Measurements from ENCODE around the gene TTC34.
"Not testable (repeated sequence)": the region's sequence is repeated elsewhere in the genome, so short reads cannot be mapped to it uniquely, and the experiment has no call there.

Gene TTC34

DNA sequence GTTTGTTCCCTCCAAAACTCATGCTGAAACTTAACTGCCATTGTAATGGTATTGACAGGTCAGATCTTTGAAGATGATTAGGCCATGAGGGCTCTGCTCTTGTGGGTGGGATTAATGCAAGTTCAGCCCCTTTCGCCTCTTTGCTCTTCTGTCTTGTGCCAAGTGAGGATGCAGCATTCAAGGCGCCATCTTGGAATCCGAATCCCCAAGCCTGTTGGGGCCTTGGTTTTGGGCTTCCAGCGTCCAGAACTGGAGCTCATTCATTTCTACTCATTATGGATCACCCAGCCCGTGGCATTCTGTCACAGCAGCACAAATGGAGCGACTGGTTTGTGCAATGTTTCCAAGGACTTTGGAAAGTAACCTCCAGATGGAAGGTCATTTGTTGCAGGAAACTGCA, 5.6 kb downstream of the TTC34 start:
- DNase-seq, result no peak

DNA sequence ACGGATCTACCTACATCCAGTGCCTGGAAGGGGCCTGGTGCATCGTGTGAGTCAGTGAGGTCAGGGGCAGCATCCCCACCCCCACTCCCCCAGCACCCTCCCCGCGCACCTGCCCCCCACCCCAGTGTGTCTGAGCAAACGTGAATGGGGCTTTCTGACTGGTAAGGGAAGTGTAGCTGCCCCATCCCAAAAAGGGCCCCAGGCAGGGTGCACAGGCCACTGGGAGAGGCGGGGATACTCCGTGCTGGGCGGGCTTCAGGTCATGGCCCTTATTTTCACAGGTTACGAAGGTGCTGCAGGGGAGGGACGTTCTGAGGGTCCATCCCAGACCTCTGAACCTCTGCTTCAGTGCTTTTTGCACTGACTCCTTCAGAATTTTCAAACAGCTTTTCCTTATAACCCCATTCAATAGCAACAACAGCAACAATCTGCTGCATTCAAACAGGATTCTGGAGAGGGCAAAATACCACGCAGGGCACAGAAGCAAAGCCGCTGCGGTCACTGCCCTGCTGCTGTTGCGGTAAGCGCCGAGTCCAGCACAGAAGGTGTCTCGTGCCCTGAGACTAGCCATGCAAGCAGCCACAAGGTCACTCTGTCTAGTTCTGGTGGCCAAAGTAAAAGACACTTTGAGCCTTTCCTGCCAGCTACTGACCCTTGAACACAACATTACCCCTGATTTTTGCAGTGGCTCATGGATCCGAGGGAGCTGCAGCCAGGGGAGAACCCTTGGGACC, 10.3 kb downstream of the TTC34 start:
- no peak for DNase-seq

DNA sequence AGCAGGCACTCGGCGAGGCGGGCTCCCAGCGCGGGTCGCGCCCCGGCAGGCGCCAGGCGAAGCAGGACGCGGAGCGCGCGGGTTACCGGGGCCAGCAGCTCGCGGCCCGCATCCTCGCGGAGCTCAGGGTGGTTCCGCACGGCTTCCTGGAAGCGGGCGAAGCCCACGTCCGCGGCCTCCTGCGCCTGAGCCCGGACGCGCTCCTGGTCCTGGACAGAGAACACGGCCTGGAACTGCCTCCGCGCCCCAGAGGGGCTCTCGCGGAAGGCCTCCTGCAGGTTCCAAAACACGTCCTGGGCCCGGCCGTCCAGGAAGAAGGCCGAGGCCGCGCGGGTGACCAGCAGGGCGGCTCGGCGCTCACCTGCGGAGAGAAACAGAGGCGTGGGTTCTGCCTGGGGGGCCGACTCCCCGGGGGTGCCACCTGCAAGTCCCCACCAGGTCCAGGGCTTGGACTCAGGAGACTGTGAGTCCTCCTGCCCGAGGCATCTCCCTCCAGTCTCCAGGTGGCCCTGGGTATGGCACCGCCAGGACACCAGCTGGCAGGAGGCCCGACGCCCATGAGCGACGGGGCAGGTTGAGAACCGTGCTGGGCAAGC, 11.4 kb downstream of the TTC34 start:
- DNase-seq, result no peak

DNA sequence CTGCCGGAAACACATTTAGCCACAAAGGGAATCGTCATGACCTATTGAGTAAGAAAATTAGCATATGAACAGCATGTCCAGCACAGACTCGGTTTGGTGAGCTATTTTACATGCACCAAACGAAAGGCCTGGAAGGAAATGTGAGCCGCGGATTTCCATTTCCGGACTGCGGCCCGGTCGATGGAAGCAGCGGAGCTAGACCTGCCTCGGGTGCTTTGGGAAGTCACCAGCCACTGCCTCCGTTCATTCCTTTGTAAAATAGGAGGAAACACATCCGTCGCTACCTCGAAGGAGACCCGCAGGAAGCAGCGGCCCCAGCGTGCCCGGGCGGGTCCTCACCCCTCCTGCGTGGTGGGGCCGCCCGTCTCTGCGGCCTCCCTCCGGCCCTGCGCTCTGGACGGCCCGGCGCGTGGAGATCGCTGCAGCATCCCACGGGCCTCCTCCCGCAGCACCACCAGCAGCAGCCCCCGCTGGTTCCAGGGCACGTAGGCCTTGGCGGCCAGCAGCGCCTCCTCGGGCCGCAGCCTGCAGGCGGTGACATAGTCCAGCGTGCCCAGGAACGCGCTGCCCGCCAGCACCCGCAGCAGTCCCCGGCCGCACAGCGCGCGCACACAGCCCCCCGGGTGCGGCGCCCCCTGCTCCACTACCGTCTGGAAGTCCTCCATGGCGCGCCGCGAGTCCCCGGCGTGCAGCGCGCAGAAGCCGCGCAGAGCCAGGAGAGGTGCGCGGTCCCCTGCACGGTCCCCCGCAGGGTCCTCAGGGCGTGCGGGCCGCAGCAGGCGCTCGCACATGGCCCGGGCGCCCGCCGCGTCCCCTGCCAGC, 12.1 kb downstream of the TTC34 start:
- DNase-seq, result no peak

DNA sequence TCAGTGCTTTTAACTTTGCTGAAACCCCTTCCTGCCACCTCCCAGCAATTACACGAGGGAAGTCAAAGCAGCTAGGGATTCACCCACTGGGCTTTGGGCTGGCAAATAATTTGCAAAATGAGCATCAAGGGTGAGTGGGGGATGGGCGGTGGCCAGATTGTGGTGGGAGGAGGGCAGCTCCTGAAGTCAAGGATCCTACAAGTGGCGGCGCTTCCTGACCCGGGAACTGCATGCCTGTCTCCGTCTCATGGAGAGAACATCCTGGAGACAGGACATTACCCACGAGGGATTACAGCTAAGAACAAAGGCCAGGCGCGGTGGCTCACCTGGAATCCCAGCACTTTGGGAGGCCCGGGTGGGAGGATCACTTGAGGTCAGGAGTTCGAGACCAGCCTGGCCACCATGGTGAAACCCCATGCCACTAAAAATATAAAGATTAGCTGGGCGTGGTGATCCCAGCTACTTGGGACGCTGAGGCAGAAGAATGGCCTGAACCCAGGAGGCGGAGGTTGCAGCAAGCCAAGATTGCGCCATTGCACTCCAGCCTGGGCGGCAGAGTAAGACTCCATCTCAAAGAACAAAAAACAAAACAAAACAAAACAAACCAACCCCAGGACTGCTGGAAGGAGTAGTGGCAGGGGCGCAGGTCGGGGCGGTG, 12.9 kb downstream of the TTC34 start:
- DNase-seq, result no peak

DNA sequence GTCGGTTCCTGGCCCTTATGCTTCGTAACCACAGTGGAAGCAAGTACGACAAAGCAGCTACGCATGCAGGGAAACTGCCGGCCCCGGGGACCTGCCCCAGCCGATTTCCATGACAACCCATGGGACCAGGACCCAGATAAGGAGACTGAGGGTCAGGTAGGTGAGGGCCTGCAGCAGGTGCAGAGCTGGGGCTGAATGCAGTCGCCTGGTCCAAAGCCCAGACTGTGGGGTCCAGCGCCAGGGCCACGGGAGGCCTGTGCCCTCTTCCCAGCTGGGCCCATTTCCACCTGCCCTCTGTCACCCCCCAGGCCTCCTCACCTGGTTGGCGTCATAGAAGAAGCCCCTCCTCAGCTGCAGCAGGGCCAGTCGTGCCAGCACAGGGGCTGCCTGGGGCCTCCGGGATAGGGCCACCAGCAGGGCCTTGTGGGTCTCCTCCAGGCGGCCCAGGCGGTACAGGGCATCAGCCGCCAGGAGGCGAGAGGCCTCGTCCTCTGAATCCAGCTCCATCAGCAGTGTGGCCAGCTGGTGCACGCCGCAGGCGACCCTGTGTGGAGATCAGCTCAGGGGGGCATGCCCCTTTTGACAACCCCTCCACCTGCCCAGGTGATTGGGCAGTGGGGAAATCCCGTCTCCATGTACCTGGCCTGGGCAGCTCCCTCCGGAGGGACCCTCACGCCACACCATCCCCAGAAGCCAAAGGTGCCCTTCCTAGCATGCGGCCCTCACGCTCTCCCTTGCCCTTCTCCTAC, 14.2 kb downstream of the TTC34 start:
- DNase-seq, result no peak

DNA sequence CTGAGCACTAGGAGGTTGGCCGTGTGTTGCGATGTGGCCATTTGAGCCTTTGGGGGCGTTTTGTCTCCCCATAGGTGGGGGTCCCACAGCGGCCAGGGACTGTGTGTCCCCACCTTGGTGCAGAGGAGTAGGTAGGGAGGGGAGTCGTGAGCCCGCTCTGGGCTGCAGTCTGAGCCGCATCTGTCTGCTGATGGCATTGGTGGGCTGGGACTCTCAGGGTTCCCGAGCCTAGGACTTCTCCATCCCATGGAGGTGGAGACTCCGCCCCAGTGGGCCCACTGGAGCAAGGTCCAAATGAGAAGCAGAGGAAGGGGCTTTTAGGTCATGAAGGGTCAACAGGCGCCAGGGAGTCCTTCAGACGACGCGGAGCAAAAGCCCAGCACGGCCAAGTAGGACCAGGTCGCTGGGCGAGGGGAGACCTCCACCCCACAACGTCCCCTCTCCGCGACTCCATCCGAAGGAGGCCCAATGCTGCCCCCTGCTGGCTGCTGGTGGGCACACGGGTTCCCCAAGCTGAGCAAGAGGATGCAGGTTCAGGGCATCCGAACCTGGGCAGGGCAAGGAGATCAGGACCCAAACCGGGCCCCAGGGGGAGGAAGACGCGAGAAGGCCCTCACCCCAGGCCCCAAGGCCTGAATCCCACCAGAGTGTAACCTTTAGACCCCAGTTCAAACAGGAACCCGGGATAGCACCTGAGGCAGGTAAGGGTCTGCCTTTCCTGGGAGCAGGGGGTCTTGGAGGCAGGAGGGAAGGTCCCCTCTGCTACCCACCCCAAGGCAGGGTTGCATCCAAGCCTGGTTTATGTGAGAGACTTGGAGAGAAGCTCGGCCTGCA, 14.9 kb downstream of the TTC34 start:
- DNase-seq, result peak; percentile 56

DNA sequence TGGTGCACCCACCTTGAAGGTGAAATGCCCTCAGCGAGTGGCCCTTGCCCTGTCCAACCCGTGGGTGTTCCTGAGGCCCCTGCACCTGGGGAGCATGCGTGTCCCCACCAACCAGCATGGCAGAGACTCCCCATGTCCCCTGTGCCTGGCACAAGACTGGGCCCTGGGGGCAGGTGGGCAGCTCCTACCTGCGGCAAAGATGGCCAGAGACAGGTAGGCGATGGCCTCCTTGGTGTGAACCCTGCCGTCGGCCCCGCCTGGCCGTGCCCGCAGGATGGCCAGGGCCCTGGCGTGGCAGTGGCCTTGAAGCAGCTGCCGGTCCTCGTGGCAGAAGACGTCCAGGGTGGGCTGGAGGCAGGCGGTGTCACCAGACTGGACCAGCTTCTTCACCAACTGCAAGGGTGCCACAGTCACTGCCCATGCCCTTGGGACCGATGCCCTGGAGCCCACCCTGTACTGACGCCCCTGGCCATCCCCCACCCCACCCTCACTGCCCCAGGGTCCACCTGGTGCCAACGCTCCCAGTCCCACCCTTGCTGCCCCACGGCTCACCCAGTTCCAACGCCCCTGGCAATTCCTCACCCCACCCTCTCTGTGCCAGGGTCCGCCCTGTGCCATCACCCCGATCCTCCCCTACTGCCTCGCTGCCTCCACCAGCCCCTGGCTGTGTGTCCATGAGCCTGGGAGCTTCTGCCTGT, 15.7 kb downstream of the TTC34 start:
- no peak for DNase-seq

DNA sequence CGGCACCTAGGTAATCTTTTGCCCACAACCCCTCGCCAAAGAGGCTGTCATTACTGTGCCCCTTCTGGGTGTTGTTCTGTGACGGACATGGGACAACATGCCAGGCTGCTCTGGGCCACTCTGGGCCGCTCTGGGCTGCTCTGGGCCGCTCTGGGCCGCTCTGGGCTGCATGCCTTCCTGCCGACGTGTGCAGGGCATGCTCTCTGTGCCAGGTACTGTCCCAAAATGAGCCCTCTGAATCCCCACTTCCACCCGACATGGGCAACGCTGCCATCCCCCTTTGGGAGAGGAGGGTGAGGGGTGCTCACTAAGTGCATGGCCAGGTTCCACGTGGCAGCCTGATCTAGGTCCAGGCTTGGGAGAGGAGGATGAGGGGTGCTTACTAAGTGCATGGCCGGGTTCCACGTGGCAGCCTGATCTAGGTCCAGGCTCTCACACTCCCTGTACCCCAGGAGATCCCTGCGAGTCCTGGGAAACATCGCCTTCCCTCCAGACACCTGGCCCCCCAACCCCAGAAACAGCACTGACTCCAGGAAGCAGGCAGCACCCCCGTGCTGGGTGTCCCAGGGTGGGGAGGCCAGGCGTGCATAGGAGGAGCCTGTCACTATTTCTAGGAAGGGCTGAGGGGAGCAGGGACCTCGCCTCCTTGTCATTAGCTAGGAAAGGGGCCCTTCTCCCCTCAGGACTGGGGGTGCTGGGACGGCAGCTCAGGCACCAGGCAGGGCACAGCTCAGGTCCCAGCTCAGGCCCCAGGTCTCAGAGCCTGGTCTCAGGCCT, 16.5 kb downstream of the TTC34 start:
- no peak for DNase-seq

DNA sequence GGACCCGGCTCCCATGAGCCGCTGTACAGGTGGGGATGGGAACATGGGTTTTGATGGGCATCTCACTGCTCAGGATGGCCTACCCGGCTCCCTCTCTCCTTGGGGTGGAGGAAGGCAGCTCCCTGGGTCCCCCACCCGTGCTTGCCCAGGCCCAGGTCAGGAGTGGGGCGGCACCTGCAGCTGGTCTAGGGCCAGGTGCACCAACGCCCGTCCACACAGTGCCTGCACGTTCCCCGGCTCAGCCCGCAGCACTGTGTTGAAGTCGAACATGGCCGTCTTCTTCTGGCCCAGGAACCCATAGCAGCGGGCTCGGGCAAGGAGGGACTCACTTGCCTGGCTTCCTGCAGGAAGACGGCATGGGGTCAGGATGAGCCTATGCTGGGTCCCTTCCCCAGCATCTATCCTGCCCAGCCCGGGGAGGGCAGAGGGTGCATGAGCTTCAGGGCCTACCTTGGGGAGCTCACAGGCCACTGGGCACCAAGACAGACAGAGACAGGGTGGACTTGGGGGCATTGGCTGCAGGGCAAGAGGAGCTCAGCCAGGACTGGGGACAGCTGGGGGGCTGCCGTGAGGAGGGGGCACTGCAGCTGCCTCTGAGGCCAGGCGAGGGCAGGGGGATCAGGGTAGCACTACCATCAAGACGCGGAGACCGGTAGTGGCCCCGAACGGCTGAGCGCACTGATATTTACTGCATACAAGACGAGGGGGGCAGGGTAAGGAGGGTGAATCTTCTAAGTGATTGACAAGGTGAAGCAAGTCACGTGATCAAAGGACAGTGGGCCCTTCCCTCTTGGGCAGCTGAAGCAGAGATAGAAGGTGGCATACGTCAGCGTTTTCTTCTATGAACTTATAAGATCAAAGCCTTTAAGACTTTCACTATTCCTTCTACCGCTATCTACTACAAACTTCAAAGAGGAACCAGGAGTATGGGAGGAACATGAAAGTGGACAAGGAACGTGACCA, 17.8 kb downstream of the TTC34 start:
- no peak for DNase-seq

DNA sequence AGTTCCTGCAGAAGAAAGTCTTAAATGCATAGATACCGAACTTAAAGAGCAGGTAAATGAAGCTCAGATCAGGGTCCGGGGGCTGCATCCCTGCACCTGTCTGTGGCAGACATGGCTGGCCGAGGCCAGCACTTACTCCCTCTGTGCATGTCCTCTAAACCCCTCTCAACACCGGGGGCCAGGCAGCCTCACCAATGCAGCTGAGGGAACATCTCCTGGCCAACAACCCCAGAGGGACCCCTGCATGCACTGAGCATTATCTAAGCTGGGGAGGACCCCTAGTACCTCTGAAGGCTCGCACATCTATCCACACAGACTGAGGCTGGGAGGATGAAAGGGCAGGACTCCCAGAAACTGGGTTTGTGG, 18.4 kb downstream of the TTC34 start:
- no peak for DNase-seq

DNA sequence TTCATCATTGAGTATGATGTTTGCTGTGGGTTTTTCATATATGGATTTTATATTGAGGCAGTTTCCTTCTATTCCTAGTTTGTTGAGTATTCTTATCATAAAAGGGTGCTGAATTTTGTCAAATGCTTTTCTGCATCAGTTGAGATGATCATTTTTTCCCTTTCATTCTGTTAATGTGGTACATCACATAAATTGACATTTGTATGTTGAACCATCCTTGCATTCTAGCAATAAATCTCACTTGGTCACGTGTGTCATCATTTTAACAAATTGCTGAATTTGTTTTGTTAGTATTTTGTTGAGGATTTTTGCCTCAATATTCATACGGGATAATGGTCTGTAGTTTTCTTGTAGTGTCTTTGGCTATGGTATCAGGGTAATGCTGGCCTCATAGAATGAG, 19.9 kb downstream of the TTC34 start:
- DNase-seq, result no peak

DNA sequence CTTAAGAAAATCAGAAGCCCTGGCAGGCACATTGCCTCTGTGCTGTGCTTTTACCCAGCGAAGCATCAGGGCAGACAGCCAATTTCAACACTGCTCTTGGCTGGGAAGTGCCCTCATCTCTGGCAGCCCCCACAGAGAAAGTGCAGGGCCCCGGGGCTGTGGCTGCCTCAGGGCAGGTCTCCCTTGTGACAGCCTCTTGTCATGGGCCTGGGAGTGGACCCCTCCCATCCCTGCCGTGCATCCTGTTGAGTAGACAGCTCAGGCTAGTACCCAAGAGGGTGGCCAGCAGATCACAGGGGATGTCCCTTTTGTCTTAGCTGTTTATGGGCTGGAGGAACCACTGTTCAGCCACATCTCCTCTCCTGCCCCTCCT, 23.3 kb downstream of the TTC34 start:
- no peak for DNase-seq

DNA sequence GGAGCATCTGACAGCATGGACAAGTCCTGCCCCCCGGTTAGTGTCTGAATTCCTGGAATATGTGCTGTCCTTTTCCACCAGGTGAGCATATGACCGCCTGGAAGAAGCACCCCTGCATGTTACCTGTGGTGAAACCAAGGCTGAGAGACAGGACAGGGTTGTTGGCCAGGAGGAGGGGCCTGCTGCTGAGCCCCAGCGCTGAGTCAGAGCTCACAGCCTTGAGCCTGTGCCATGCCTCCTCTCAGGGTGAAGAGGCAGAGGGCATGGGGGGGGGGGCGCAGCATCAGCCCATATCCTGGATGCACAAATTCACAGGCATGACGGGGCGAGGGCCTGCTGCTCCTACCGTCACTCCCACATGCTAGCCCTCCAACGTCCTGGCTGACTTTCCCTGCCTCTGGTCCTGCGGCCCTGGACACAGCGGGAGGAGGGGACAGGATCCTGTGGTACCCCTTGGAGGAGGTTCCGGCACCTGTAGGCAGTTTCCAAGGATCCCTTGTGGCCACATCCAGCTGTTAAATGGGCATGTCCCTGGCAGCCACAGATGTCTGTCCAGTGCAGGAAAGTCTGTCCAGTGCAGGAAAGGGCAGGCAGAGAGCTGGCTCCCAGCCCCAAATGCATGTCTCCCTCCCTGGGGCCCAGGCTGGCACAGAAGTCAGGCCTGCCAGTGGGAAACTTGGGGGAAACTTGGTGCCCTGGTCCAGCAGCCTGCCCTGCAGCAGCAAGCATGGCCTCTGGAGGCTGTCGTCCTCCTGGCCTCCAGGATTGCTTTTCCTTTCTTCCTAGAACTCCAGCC, 23.9 kb downstream of the TTC34 start:
- DNase-seq, result no peak

DNA sequence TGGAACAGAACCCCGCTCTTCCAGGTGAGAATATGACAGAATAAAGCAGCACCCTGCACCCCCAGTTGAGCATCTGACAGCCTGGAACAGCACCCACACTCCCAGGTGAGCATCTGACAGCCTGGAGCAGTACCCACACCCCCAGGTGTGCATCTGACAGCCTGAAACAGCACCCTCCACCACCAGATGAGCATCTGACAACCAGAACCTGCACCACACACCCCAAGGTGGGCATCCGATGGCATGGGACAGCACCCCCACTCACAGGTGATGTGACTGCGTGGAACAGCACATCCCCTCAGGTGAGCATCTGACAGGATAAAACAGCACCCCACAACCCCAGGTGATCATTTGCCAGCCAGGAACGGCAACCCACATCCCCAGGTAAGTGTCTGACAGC, 26.2 kb downstream of the TTC34 start:
- DNase-seq, result not testable (repeated sequence)

DNA sequence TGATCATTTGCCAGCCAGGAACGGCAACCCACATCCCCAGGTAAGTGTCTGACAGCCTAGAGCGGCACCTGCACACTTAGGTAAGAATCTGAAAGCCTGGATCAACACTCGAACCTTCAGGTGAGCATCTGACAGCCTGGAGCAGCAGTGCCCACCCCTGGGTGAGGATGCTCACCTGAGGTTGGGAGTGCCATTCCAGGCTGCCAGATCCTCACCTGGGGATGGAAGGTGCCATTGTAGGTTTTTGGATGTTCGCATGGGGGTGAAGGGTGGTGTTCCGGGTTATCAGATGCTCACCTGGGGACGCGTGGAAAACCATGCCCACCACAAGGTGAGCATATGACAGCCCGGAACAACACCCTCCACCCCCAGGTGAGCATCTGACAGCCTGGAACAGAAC, 33.4 kb downstream of the TTC34 start:
- not testable (repeated sequence) for DNase-seq

DNA sequence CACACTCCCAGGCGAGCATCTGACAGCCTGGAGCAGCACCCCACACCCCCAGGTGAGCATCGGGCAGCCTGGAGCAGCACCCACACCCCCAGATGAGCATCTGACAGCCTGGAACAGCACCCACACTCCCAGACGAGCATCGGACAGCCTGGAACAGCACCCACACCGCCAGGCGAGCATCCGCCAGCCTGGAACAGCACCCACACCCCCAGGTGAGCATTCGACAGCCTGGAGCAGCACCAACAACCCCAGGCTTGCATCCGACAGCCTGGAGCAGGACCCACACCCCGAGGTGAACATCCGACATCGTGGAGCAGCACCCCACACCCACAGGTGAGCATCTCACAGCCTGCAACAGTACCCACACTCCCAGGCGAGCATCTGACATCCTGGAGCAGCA, 42.1 kb downstream of the TTC34 start:
- DNase-seq, result not testable (repeated sequence)

DNA sequence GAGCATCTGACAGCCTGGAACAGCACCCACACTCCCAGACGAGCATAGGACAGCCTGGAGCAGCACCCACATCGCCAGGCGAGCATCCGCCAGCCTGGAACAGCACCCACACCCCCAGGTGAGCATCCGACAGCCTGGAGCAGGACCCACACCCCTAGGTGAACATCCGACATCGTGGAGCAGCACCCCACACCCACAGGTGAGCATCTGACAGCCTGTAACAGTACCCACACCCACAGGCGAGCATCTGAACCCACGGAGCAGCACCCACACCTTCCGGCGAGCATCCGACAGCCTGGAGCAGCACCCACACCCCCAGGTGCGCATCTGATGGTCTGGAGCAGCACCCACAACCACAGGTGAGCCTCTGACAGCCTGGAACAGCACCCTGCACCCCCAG, 44.0 kb downstream of the TTC34 start:
- DNase-seq, result not testable (repeated sequence)

Measured in stimulated activated naive CD4-positive, alpha-beta T cell treated with Interleukin-2 at 50 U/mL for 16 hours (primary cell).